Measurements from ENCODE around the gene CAPG.

Gene CAPG

DNA sequence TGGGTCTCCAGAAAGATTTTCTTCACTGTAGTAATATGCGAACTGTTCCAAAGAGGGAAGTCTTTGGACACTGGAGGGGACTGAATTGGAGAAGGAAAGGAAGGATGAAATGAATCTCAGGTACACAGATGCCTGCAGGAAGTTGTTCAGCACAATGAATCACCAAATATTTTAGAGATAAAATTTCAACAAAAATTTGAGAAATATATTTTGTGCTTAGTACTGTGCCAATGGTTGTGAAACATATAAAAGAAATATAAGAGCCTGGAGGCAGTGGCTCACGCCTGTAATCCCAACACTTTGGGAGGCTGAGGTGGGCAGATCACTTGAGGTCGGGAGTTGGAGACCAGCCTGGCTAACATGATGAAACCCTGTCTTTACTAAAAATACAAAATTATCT, 52.4 kb downstream of the CAPG start:
- DNase-seq (ENCODE audit: low read depth in 2 of 3, low spot score in 1 of 3): no peak

DNA sequence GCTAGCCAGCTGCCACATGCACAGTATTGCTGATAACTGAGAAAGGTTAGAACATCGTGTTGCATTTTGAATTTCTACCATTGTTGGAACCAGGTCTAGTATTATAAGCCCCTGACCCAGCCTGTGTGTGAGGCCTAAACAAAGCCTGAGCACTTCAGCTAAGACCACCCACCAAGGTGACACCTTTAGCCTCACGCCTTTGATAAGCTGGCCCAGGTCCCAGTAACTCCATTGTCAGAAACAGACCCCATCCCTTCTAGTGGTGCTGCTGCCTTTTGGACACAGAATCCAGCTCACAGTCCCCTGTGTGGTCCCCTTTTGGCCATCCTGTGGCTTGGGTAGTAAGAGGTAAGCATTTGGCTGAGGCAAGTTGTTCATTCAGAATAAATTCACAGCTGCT, 54.0 kb downstream of the CAPG start:
- DNase-seq (ENCODE audit: low read depth in 2 of 3, low spot score in 1 of 3): no peak

GRCh38 chr2:85355521-85355920, 54.6 kb downstream of the CAPG start:
- no peak for DNase-seq (ENCODE audit: low read depth in 2 of 3, low spot score in 1 of 3)

GRCh38 chr2:85355073-85355410, 55.1 kb downstream of the CAPG start:
- DNase-seq (ENCODE audit: low read depth in 2 of 3, low spot score in 1 of 3): no peak

DNA sequence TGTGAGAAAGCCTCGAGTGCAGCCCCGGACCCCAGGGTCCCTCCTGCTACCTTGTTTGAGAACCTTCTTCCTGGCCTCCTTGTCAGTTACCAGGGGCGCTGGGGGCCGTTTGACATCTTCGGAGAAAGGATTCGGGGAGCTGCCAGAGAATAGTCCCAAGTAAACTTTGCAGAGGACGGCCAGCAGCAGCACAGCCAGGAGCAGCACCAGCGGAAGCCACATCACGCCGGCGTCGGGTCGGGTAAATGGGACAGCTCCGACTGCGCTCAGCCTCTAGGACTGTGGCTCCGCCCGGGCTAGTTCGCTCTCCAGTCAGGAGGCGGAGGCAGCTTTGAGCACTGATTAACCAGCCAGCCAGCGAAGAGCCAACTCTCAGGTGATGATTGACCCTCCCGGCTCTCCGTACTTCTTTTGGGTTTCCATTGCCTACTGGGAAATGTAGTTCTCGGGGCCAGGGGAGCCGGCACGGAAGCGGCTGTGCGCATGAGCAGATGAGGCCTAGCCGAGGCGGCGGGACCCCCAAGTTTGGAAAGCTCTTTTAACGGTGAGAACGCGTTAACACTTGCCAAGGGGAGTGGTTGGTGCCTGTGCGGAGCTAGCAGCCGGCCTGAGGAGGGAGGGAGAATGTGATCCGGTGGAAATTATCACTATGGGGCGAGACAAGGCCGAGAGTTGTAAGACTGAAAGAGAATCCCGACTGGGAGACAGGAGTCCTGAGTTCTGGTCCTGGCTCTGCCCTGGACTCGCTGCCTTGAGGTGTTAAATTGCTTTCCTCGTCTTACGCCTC, 55.7 kb downstream of the CAPG start, which contains the start of the genes ELMOD3 and RETSAT:
Gene ELMOD3, plus strand, starts transcription at position 484 of the 787 bp plus-strand sequence. CDS start 2,430 bp downstream, outside the sequence.
Gene RETSAT, minus strand, starts transcription at position 243 of the 787 bp plus-strand sequence. Its CDS starts 21 bp downstream, at position 222.
- DNase-seq (ENCODE audit: low read depth in 2 of 3, low spot score in 1 of 3): peak; percentile 96 to 98 (median 96)

GRCh38 chr2:85353876-85354285, 56.3 kb downstream of the CAPG start:
- DNase-seq (ENCODE audit: low read depth in 2 of 3, low spot score in 1 of 3): peak in 1 of 3 donors; percentile 8

DNA sequence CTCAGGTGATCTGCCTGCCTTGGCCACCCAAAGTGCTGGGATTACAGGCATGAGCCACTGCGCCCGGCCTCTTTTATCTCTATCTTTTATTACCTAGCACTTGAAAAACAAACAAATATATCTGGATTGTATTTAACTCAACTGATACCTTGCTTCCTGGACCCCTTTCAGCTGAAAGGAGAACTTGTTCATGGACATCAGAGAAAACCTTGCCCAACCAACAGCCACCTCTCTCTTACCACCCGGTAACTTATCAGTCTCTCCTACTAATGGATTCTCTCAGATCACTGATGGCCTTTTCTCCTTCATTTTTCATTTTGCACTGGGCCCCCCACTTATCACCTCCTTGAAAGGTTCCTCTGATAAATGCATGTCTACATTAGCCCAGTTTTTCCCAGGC, 62.6 kb downstream of the CAPG start:
- no peak for DNase-seq (ENCODE audit: low read depth in 2 of 3, low spot score in 1 of 3)
